ENCODE results near the gene NCOR2. TPM values are rescaled to one million over a fixed set of nuclear protein-coding genes. Genes with fewer than 3 reads are reported as not detected.

NCOR2 gene
- total and polyA plus RNA-seq, 2 donors (not counting 1 experiment from before 2014, with no cell fraction given), result 25.9 to 144 TPM

GRCh38 chr12:124577986-124578385, 10.6 kb upstream of the NCOR2 start:
- Histone ChIP-seq H3K36me3 (replicated peaks in 1 of 2; ENCODE audit: control extremely low read depth in 1 of 2, control insufficient read depth in 1 of 2, extremely low read depth in 1 of 2, insufficient read depth in 2 of 2, low read length in 1 of 2) (no peaks in the 10 kb centered on the region), H3K4me3 (ENCODE audit: control extremely low read depth in 1 of 5, extremely low read depth in 1 of 5, insufficient read depth in 1 of 5, low read depth in 2 of 5, low read length in 4 of 5) (no peak overlapping the region), H3K27me3 (replicated peaks in 1 of 4; ENCODE audit: control extremely low read depth in 1 of 4, control insufficient read depth in 3 of 4, insufficient read depth in 4 of 4, low read length in 3 of 4) (no peaks in the 10 kb centered on the region), H4K20me1 (ENCODE audit: control insufficient read depth, insufficient read depth, low read length, poor library complexity, severe bottlenecking) (no peaks in the 10 kb centered on the region), H3K4me1 (ENCODE audit: control insufficient read depth in 2 of 2, insufficient read depth in 2 of 2, low read length in 2 of 2) (no peaks in the 10 kb centered on the region), H3K27ac (ENCODE audit: low read length in 2 of 2) (no peak overlapping the region), H3K79me2 (ENCODE audit: control insufficient read depth, insufficient read depth, low read length) (no peaks in the 10 kb centered on the region), H3K4me2 (replicated peaks; ENCODE audit: low read depth, low read length, poor library complexity, severe bottlenecking) (no peak overlapping the region), H3K9me3 (ENCODE audit: control extremely low read depth in 1 of 3, control insufficient read depth in 2 of 3, insufficient read depth in 1 of 3, low read length in 2 of 3) (peaks cover 0 to 20% (median 8%) of the 10 kb centered on the region in 3 donors), H3K9ac (ENCODE audit: low read length) (no peak overlapping the region), H2AFZ (ENCODE audit: insufficient read depth, low read depth, low read length, poor library complexity, severe bottlenecking) (no peak overlapping the region)
- H3K27ac Mint-ChIP-seq, result no peak overlapping the region
- H3K9me3 Mint-ChIP-seq (ENCODE audit: insufficient read depth), result peaks cover 4% of the 10 kb centered on the region
- DNase-seq (no peak), ATAC-seq (ENCODE audit: low read depth) (no peak)
- no peaks in the 10 kb centered on the region for H3K4me1 Mint-ChIP-seq
- WGBS (ENCODE audit: insufficient coverage), result 97% methylated on average over 13 of the region's 13 CpGs
- CTCF ChIA-PET, result no interaction called here
- peaks cover 8% of the 10 kb centered on the region for H3K27me3 Mint-ChIP-seq
- POLR2A ChIA-PET, result no interaction called here
- intact Hi-C loops (cut with micrococcal nuclease), result no loop called here
- no peak for TF ChIP-seq CTCF (IDR thresholded peaks at IDR 0.05)
- no peak for TF ChIP-seq EZH2 (IDR thresholded peaks at IDR 0.05; ENCODE audit: borderline replicate concordance, insufficient read depth, low read depth, low read length, poor library complexity, severe bottlenecking)
- H3K4me3 Mint-ChIP-seq, result no peak overlapping the region

GRCh38 chr12:124577374-124577773, 10.0 kb upstream of the NCOR2 start:
- peaks cover 8% of the 10 kb centered on the region for H3K27me3 Mint-ChIP-seq
- TF ChIP-seq EZH2 (IDR thresholded peaks at IDR 0.05; ENCODE audit: borderline replicate concordance, insufficient read depth, low read depth, low read length, poor library complexity, severe bottlenecking) (no peak), CTCF (IDR thresholded peaks at IDR 0.05) (no peak)
- no peaks in the 10 kb centered on the region for H3K4me1 Mint-ChIP-seq
- H3K9ac ChIP-seq (ENCODE audit: low read length), result no peak overlapping the region
- ChIA-PET POLR2A (no interaction called here), CTCF (no interaction called here)
- no peaks in the 10 kb centered on the region for H3K36me3 ChIP-seq (replicated peaks in 1 of 2; ENCODE audit: control extremely low read depth in 1 of 2, control insufficient read depth in 1 of 2, extremely low read depth in 1 of 2, insufficient read depth in 2 of 2, low read length in 1 of 2)
- no peaks in the 10 kb centered on the region for H3K4me1 ChIP-seq (ENCODE audit: control insufficient read depth in 2 of 2, insufficient read depth in 2 of 2, low read length in 2 of 2)
- H3K27me3 ChIP-seq (replicated peaks in 1 of 4; ENCODE audit: control extremely low read depth in 1 of 4, control insufficient read depth in 3 of 4, insufficient read depth in 4 of 4, low read length in 3 of 4), result no peaks in the 10 kb centered on the region
- no peak overlapping the region for H3K27ac Mint-ChIP-seq
- H3K9me3 ChIP-seq (ENCODE audit: control extremely low read depth in 1 of 3, control insufficient read depth in 2 of 3, insufficient read depth in 1 of 3, low read length in 2 of 3), result peaks cover 0 to 20% (median 8%) of the 10 kb centered on the region in 3 donors
- no peak for ATAC-seq (ENCODE audit: low read depth)
- H2AFZ ChIP-seq (ENCODE audit: insufficient read depth, low read depth, low read length, poor library complexity, severe bottlenecking), result no peak overlapping the region
- H3K27ac ChIP-seq (ENCODE audit: low read length in 2 of 2), result no peak overlapping the region
- 99% methylated on average over 8 of the region's 8 CpGs for WGBS (ENCODE audit: insufficient coverage)
- H3K4me3 Mint-ChIP-seq, result no peak overlapping the region
- H3K4me2 ChIP-seq (replicated peaks; ENCODE audit: low read depth, low read length, poor library complexity, severe bottlenecking), result no peak overlapping the region
- no peaks in the 10 kb centered on the region for H4K20me1 ChIP-seq (ENCODE audit: control insufficient read depth, insufficient read depth, low read length, poor library complexity, severe bottlenecking)
- H3K9me3 Mint-ChIP-seq (ENCODE audit: insufficient read depth), result peaks cover 4% of the 10 kb centered on the region
- no peaks in the 10 kb centered on the region for H3K79me2 ChIP-seq (ENCODE audit: control insufficient read depth, insufficient read depth, low read length)
- H3K4me3 ChIP-seq (ENCODE audit: control extremely low read depth in 1 of 5, extremely low read depth in 1 of 5, insufficient read depth in 1 of 5, low read depth in 2 of 5, low read length in 4 of 5), result no peak overlapping the region
- DNase-seq, result no peak
- intact Hi-C loops (cut with micrococcal nuclease), result no loop called here

All from B cell (primary cell).